Keratinocyte (primary cell): ENCODE results near the gene PIP4P1. TPM values are rescaled to one million over a fixed set of nuclear protein-coding genes. Genes with fewer than 3 reads are reported as not detected.

ENCODE experiments used
- DNase-seq: peaks from one replicate; pipeline ENCODE4 v3.0.0-alpha.2; 2011; ENCODE audit warnings: low read depth, missing footprints, low spot score
- FAIRE-seq: peaks from 2 replicates; lab custom pipeline; 2011; peaks lifted over from hg19 to GRCh38; lab: Jason Lieb, UNC
- H2AFZ ChIP-seq: 2 replicates; pipeline ENCODE4 v1.6.0; 2012; ENCODE audit warnings: low read length, control low read depth, inconsistent platforms; ENCODE audit not compliant: control insufficient read depth
- H3K27ac ChIP-seq: 2 replicates; pipeline ENCODE4 v1.5.1; 2011; ENCODE audit warnings: low read length; ENCODE audit not compliant: control insufficient read depth, insufficient read depth
- H3K27me3 ChIP-seq: 3 replicates; pipeline ENCODE4 v1.6.0; 2011; ENCODE audit warnings: low read length; ENCODE audit not compliant: control insufficient read depth, insufficient read depth; ENCODE audit errors: extremely low read depth
- H3K36me3 ChIP-seq, 2 experiments: 2 replicates in 1 of 2; 3 replicates in 1 of 2; pipeline ENCODE4 v1.5.1; 2011; ENCODE audit warnings: low read length in 2 of 2, mild to moderate bottlenecking in 1 of 2; ENCODE audit not compliant: control insufficient read depth in 2 of 2, insufficient read depth in 2 of 2; ENCODE audit errors: extremely low read depth in 1 of 2
- H3K4me1 ChIP-seq: 3 replicates; pipeline ENCODE4 v1.5.1; 2011; ENCODE audit warnings: low read length; ENCODE audit not compliant: control insufficient read depth, insufficient read depth; ENCODE audit errors: extremely low read depth
- H3K4me2 ChIP-seq: 3 replicates; pipeline ENCODE4 v1.6.0; 2011; ENCODE audit warnings: low read depth, low read length; ENCODE audit not compliant: control insufficient read depth, insufficient read depth; ENCODE audit errors: extremely low read depth
- H3K4me3 ChIP-seq, 3 experiments: fragments of 200-600 bp in 1 of 3; sonication (generic) in 1 of 3; 2 replicates in 2 of 3; 3 replicates in 1 of 3; pipeline ENCODE4 v1.5.1; 2011 to 2016; ENCODE audit warnings: low read length in 3 of 3, mild to moderate bottlenecking in 3 of 3, control low read depth in 2 of 3, inconsistent platforms in 1 of 3, low read depth in 1 of 3, mixed read lengths in 1 of 3, mixed run types in 1 of 3, moderate library complexity in 1 of 3; ENCODE audit not compliant: control insufficient read depth in 2 of 3, insufficient read depth in 2 of 3; ENCODE audit errors: extremely low read depth in 1 of 3
- H3K79me2 ChIP-seq: 2 replicates; pipeline ENCODE4 v1.6.0; 2012; ENCODE audit warnings: low read length; ENCODE audit not compliant: control insufficient read depth, insufficient read depth
- H3K9ac ChIP-seq: 3 replicates; pipeline ENCODE4 v1.6.0; 2011; ENCODE audit warnings: low read length; ENCODE audit not compliant: control insufficient read depth, insufficient read depth; ENCODE audit errors: extremely low read depth
- H3K9me1 ChIP-seq: 3 replicates; pipeline ENCODE4 v1.6.0; 2011; ENCODE audit warnings: low read length; ENCODE audit not compliant: control insufficient read depth, insufficient read depth; ENCODE audit errors: extremely low read depth
- H3K9me3 ChIP-seq: 2 replicates; pipeline ENCODE4 v1.5.1; 2012; ENCODE audit warnings: low read depth, low read length; ENCODE audit not compliant: control insufficient read depth
- H4K20me1 ChIP-seq: 3 replicates; pipeline ENCODE4 v1.6.0; 2011; ENCODE audit warnings: low read length; ENCODE audit not compliant: control insufficient read depth, insufficient read depth; ENCODE audit errors: extremely low read depth
- CTCF ChIP-seq, 3 experiments: IDR thresholded peaks in 1 of 3; conservative IDR thresholded peaks in 1 of 3; optimal IDR thresholded peaks in 1 of 3; 2 replicates in 2 of 3; 3 replicates in 1 of 3; pipeline versions ENCODE3 to v1.5.1; 2011; ENCODE audit warnings: low read length in 3 of 3, mild to moderate bottlenecking in 3 of 3, moderate library complexity in 2 of 3, control low read depth in 1 of 3, inconsistent platforms in 1 of 3; ENCODE audit not compliant: insufficient read depth in 2 of 3; ENCODE audit errors: extremely low read depth in 1 of 3
- EZH2 ChIP-seq: IDR thresholded peaks from one replicate; pipeline ENCODE4 v1.6.1; 2012; ENCODE audit warnings: inconsistent platforms, mild to moderate bottlenecking, low read length, moderate library complexity
- dilution Hi-C: fragments of 300-500 bp; cut with MboI; formaldehyde crosslinking; loops from one replicate; pipeline ENCODE4 v1.7.0; 2020; ENCODE audit warnings: low sequenced_read_pairs; ENCODE audit not compliant: extremely low pct_ligation_motif_present
- polyA plus RNA-seq, 5 experiments: library from polyadenylated mRNA; depleted of rRNA in 3 of 5; stranded (reverse) in 3 of 5; stranded (forward) in 1 of 5; unstranded in 1 of 5; fragments of >200 nt; gene quantifications; 1 replicate in 1 of 5; 2 replicates in 3 of 5; 3 replicates in 1 of 5; pipeline versions ENCODE4 v1.2.1 to v1.2.3, GENCODE V29; 2011 to 2012; ENCODE audit warnings: missing spikeins in 2 of 5, low read depth in 1 of 5, low replicate concordance in 1 of 5
- small RNA-seq, 3 experiments: library from RNA; depleted of rRNA; stranded (forward); fragments of <200 nt; gene quantifications; one replicate each; pipeline ENCODE3, GENCODE V24; 2012; ENCODE audit warnings: low read depth in 3 of 3, low replicate concordance in 1 of 3; ENCODE audit not compliant: insufficient read length in 3 of 3

Gene PIP4P1
- polyA plus RNA-seq, 1 donor (not counting 4 experiments of a cell fraction or from before 2014, with no cell fraction given) = 35.6 TPM

- FAIRE-seq (no peak), DNase-seq (no peak)
- Histone ChIP-seq H2AFZ (no peak overlapping the region), H3K27ac (no peak overlapping the region), H3K9me3 (no peaks in the 10 kb centered on the region), H3K4me2 (no peak overlapping the region), H3K36me3 (peaks cover 19% of the 10 kb centered on the region in 2 experiments), H3K4me3 (no peak overlapping the region), H3K9ac (no peak overlapping the region), H3K4me1 (peaks cover 6% of the 10 kb centered on the region), H3K79me2 (peaks cover 28% of the 10 kb centered on the region), H3K27me3 (no peaks in the 10 kb centered on the region), H3K9me1 (no peaks in the 10 kb centered on the region), H4K20me1 (no peaks in the 10 kb centered on the region)
- no peak for TF ChIP-seq EZH2
- TF ChIP-seq CTCF (optimal IDR thresholded peaks at IDR 0.05 in 1 of 3, IDR thresholded peaks at IDR 0.05 in 1 of 3, conservative IDR thresholded peaks at IDR 0.05 in 1 of 3; ENCODE audit: extremely low read depth in 1 of 3, insufficient read depth in 2 of 3, low read length in 3 of 3) = no peak
- dilution Hi-C loops = no loop called here
Measured at GRCh38 chr14:20409226-20409625, 52.0 kb downstream of the PIP4P1 start.

Small RNA genes within 50 kb of the gene (small RNA-seq; reads per million reads assigned to genes)
- 0.07 to 3.0 (median 1.8) reads per million in 3 experiments for gene RNA5SP382

Other genes with a start within 250 kb of the PIP4P1 start
- not detected in 3 replicates for gene OR11H6, start 237.7 kb downstream of the PIP4P1 start, polyA plus RNA-seq
- not detected in 3 replicates for gene OR11H7, start 232.5 kb downstream of the PIP4P1 start, polyA plus RNA-seq
- gene OR11H4, start 222.1 kb downstream of the PIP4P1 start, polyA plus RNA-seq = not detected in 3 replicates
- gene TTC5, start 155.5 kb downstream of the PIP4P1 start, polyA plus RNA-seq = 13.7 to 19.2 TPM (median 13.9 TPM) in 3 replicates
- gene CCNB1IP1, start 128.2 kb downstream of the PIP4P1 start, polyA plus RNA-seq = 49.0 to 65.8 TPM (median 49.4 TPM) in 3 replicates
- 13.8 to 24.7 TPM (median 24.1 TPM) in 3 replicates for gene PARP2, start 117.8 kb downstream of the PIP4P1 start, polyA plus RNA-seq
- 12.5 to 16.6 TPM (median 12.8 TPM) in 3 replicates for gene TEP1, start 47.9 kb downstream of the PIP4P1 start, polyA plus RNA-seq
- not detected in 3 replicates for gene KLHL33, start 25.3 kb downstream of the PIP4P1 start, polyA plus RNA-seq
- gene OSGEP, start 6.6 kb downstream of the PIP4P1 start, polyA plus RNA-seq = 28.8 to 36.6 TPM (median 34.5 TPM) in 3 replicates
- gene APEX1, start 6.2 kb downstream of the PIP4P1 start, polyA plus RNA-seq = 211 to 234 TPM (median 212 TPM) in 3 replicates
- 227 to 325 TPM (median 243 TPM) in 3 replicates for gene PNP, start 8.0 kb upstream of the PIP4P1 start, polyA plus RNA-seq
- not detected in 3 replicates for gene RNASE10, start 44.1 kb upstream of the PIP4P1 start, polyA plus RNA-seq
- not detected in 3 replicates for gene RNASE9, start 99.6 kb upstream of the PIP4P1 start, polyA plus RNA-seq
- gene RNASE11, start 126.6 kb upstream of the PIP4P1 start, polyA plus RNA-seq = not detected in 3 replicates
- not detected in 3 replicates for gene RNASE12, start 129.9 kb upstream of the PIP4P1 start, polyA plus RNA-seq
- gene OR6S1, start 180.3 kb upstream of the PIP4P1 start, polyA plus RNA-seq = not detected in 3 replicates
- gene RNASE4, start 223.1 kb upstream of the PIP4P1 start, polyA plus RNA-seq = 5.5 to 12.8 TPM (median 9.5 TPM) in 3 replicates
- 3.7 to 4.4 TPM (median 4.0 TPM) in 3 replicates for gene ANG, start 227.3 kb upstream of the PIP4P1 start, polyA plus RNA-seq